Chondrocyte (in vitro differentiated cells): ENCODE results near the gene CFAP299. TPM values are rescaled to one million over a fixed set of nuclear protein-coding genes. Genes with fewer than 3 reads are reported as not detected.

Experiments used
- DNase-seq: peaks from one replicate; pipeline ENCODE4 v3.0.0; 2021; ENCODE audit warnings: mixed read lengths, low spot score
- H3K27ac Mint-ChIP-seq: one replicate; pipeline ENCODE4 v1.8.0; 2021; ENCODE audit warnings: mild to moderate bottlenecking, moderate library complexity, mixed read lengths; ENCODE audit not compliant: unreplicated experiment
- H3K27me3 Mint-ChIP-seq: 2 replicates; pipeline ENCODE4 v1.8.0; 2021; ENCODE audit warnings: low read depth, mixed read lengths
- H3K36me3 Mint-ChIP-seq: 2 replicates; pipeline ENCODE4 v1.8.0; 2021; ENCODE audit warnings: low read depth, mixed read lengths
- H3K4me1 Mint-ChIP-seq: 2 replicates; pipeline ENCODE4 v1.8.0; 2021; ENCODE audit warnings: low read depth, mild to moderate bottlenecking, mixed read lengths
- H3K4me3 Mint-ChIP-seq: one replicate; pipeline ENCODE4 v1.8.0; 2021; ENCODE audit warnings: mild to moderate bottlenecking, moderate library complexity, mixed read lengths; ENCODE audit not compliant: unreplicated experiment
- H3K9me3 Mint-ChIP-seq: 2 replicates; pipeline ENCODE4 v1.8.0; 2021; ENCODE audit warnings: low read depth, mixed read lengths
- total RNA-seq: library from RNA; stranded (reverse); gene quantifications from 3 replicates; pipeline ENCODE4 v1.2.1, GENCODE V29; 2021
- TF ChIP-seq, protein P1 (sequence below): fragments of 200-600 bp; sonication (generic); IDR thresholded peaks from 2 replicates; pipeline ENCODE4 v1.5.0; 2021; ENCODE audit warnings: antibody characterized with exemption, mild to moderate bottlenecking, moderate library complexity

Gene CFAP299
- total RNA-seq, 1 donor from 2014 or later = 0.52 TPM

DNA sequence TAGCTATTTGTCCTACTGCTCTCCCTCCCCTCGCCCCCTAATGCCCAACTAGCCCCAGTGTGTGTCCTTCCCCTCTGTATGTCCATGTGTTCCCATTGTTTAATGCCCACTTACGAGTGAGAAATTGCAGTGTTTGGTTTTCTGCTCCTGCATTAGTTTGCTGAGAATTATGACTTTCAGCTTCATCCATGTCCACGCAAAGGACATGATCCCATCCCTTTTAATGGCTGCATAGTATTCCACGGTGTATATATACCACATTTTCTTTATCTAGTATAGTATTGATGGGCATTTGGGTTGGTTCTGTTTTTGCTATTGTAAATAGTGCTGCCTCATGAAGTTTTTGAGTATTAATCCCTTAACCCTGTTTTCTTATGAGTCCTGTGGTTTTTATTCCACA is 33.6 kb upstream of the CFAP299 start:
- Mint-ChIP-seq H3K27ac (no peak overlapping the region), H3K27me3 (peaks cover 10% of the 10 kb centered on the region)

DNA sequence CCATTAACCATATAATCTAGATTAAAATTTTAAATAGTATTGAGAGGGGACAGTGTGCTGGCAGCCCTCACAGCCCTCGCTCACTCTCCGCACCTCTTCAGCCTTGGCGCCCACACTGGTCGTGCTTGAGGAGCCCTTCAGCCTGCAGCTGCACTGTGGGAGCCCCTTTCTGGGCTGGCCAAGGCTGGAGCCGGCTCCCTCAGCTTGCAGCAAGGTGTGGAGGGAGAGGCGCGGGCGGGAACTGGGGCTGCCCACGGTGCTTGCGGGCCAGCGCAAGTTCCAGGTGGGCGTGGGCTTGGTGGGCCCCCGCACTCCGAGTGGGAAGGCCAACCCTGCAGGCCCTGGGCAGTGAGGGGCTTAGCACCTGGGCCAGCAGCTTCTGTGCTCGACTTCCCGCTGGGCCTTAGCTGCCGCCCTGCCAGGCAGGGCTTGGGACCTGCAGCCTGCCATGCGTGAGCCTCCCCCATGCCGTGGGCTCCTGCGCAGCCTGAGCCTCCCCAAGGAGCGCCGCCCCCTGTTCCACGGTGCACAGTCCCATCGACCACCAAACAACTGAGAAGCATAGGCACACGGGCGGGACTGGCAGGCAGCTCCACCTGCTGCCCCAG is 32.8 kb upstream of the CFAP299 start:
- Mint-ChIP-seq H3K27ac (no peak overlapping the region), H3K9me3 (no peaks in the 10 kb centered on the region), H3K36me3 (no peaks in the 10 kb centered on the region), H3K27me3 (peaks cover 7% of the 10 kb centered on the region), H3K4me1 (peaks cover 7% of the 10 kb centered on the region), H3K4me3 (no peak overlapping the region)
- no peak for DNase-seq
- TF ChIP-seq, protein P1, sequence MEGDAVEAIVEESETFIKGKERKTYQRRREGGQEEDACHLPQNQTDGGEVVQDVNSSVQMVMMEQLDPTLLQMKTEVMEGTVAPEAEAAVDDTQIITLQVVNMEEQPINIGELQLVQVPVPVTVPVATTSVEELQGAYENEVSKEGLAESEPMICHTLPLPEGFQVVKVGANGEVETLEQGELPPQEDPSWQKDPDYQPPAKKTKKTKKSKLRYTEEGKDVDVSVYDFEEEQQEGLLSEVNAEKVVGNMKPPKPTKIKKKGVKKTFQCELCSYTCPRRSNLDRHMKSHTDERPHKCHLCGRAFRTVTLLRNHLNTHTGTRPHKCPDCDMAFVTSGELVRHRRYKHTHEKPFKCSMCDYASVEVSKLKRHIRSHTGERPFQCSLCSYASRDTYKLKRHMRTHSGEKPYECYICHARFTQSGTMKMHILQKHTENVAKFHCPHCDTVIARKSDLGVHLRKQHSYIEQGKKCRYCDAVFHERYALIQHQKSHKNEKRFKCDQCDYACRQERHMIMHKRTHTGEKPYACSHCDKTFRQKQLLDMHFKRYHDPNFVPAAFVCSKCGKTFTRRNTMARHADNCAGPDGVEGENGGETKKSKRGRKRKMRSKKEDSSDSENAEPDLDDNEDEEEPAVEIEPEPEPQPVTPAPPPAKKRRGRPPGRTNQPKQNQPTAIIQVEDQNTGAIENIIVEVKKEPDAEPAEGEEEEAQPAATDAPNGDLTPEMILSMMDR = no peak

More for the DNA sequence above, 33.6 kb upstream of the CFAP299 start:
- Mint-ChIP-seq H3K36me3 (no peaks in the 10 kb centered on the region), H3K4me3 (no peak overlapping the region), H3K4me1 (peaks cover 1% of the 10 kb centered on the region), H3K9me3 (no peaks in the 10 kb centered on the region)
- DNase-seq = no peak
- TF ChIP-seq, protein P1 = no peak

DNA sequence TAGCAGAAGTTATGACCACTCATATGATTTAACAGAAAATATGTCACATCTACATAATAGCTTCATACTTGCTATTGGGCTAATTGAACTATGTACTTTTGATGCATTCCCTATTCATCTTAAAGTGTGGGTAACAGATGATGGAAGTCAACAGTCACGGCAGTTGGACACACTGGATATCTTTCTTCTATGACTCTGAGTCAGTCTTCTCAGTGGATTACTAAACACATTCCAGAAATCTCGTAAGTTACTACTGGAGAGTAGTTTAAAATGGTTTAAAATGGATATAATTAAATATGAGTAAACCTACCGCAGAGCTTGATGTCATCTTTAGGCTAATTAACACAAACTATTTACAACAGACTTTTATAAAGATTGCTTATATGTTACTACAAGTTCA is 30.1 kb upstream of the CFAP299 start:
- Mint-ChIP-seq H3K27ac (no peak overlapping the region), H3K36me3 (no peaks in the 10 kb centered on the region), H3K4me3 (no peak overlapping the region), H3K9me3 (no peaks in the 10 kb centered on the region), H3K27me3 (peaks cover 2% of the 10 kb centered on the region), H3K4me1 (peaks cover 21% of the 10 kb centered on the region)
- no peak for DNase-seq
- TF ChIP-seq, protein P1 = no peak

DNA sequence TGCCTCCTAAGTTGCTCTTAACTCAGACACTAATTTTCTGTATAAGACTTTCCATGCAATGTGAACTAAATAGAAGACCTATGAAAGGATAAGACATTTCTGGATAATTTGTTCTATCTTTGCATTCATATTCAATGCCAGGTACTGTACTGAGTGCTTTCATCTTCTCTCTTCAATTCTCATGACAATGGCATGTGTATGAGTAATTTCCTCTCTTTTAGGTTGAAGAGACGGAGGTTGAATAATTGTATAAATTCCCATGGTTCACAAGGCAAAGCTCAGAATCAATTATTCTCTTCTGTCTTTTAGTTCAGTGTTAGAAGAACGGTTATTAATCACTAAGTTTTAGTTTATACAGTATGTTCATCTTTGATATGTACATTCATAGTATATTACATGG is 29.3 kb upstream of the CFAP299 start:
- no peak for DNase-seq
- no peaks in the 10 kb centered on the region for H3K36me3 Mint-ChIP-seq
- H3K27me3 Mint-ChIP-seq = peaks cover 2% of the 10 kb centered on the region
- H3K9me3 Mint-ChIP-seq = no peaks in the 10 kb centered on the region
- H3K4me3 Mint-ChIP-seq = no peak overlapping the region
- H3K27ac Mint-ChIP-seq = no peak overlapping the region
- TF ChIP-seq, protein P1 = no peak
- H3K4me1 Mint-ChIP-seq = peaks cover 21% of the 10 kb centered on the region

DNA sequence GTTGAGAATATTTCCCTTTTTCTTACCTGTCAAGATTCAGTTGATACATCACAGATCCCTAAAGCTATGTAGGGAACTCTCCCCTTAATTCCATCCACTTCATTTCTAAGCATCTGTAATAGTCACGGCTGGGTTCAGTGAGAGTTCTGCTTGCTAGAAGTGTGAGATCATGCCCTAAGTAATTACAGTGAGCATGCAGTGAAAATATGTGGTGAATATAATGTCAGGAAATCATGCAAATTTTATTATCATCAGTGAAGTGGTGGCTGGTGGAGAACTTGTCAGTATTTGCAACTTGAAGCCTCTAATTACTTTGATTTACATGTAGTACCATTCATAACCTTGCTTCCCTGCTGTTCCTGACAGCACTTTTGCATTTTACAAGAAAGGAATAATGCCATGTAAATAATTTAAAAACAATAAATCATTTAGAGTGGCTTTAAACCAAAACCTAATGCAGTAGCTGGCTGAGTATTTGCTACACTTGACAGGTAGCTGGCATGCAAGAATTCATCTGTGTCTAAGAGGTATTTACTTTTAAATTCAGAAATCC is 28.3 kb upstream of the CFAP299 start:
- H3K27me3 Mint-ChIP-seq = peaks cover 4% of the 10 kb centered on the region
- H3K4me1 Mint-ChIP-seq = peaks cover 21% of the 10 kb centered on the region
- no peak overlapping the region for H3K4me3 Mint-ChIP-seq
- no peak for DNase-seq
- TF ChIP-seq, protein P1 = no peak
- H3K9me3 Mint-ChIP-seq = no peaks in the 10 kb centered on the region
- no peaks in the 10 kb centered on the region for H3K36me3 Mint-ChIP-seq
- no peak overlapping the region for H3K27ac Mint-ChIP-seq
